GM12875 (cell line): ENCODE results near the gene WDR13.

Experiments used
- H3K4me3 ChIP-seq: one replicate; pipeline ENCODE4 v1.5.1; 2011; ENCODE audit warnings: low read depth, low read length, control low read depth
- CTCF ChIP-seq: IDR thresholded peaks from 2 replicates; pipeline ENCODE4 v1.5.1; 2011; ENCODE audit warnings: low read depth, mild to moderate bottlenecking, control low read depth, inconsistent platforms, low read length, moderate library complexity, borderline replicate concordance; ENCODE audit not compliant: insufficient read depth

Gene WDR13

GRCh38 chrX:48579259-48579658 lies 18.0 kb upstream of the WDR13 start:
- TF ChIP-seq CTCF, result no peak
- H3K4me3 ChIP-seq, result no peak overlapping the region

DNA sequence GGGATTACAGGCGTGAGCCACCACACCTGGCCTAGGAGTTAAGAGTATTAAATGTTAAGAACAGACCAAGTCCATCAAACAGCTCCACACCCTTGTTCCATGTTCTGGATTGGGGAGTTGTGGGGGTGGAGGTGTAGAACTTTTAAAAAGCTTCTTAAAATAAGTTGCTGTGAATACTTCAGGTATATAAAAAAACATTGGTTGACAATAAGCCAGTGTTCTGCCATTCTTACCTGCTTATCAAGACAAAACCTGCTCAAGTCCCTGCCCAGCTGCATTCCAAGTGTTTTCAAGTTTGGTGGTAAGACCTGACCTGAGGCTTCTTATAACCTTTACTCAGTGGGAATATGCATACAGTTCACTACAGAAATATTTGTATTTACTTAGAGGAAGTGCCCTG lies 16.6 kb upstream of the WDR13 start:
- TF ChIP-seq CTCF, result no peak
- no peak overlapping the region for H3K4me3 ChIP-seq

DNA sequence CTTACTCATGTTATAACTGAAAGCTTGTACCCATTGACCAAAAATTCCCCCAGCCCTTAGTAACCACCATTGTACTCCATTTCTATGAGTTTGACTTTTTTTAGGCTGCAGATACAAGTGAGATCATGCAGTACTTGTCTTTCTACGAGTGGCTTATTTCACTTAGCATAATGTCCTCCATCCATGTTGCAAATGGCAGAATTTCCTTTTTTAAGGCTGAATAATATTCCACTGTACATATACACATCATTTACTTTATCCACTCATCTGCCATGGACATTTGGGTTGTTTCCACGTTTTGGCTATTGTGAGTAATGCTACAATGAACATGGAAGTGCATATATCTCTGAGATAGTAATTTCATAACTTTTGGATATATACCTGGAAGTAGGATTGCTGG lies 12.6 kb upstream of the WDR13 start:
- no peak overlapping the region for H3K4me3 ChIP-seq
- TF ChIP-seq CTCF, result no peak

DNA sequence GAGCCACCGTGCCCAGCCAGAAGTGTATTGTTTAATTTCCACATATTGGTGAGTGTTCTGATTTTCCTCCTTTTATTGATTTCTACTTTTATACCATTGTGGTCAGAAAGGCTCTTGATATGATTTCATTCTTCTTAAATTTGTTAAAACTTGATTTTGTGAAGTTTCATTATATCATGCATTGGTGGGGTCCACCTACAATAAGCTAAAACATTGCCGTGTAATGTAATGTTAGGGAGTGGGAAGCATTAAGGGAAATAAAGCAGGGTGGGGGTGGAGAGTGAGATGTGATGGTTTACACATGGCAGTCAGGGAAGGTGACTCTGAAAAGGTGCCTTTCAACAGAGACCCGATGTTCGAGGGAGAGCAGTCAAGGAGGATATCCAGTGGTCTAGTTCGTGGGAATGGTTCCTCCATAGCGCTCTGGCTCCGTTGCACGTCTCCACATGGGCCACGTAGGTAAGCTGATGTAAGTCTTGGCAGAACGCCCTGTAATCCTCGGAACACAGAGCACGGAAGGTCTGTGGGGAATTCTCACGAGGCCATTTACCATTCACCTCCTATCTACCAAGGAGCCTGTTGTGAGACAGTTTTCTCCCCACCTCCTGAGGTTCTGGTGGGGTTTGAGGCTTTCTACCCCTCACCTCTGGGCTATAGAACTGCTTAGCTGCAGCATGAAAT lies 7.7 kb upstream of the WDR13 start:
- no peak for TF ChIP-seq CTCF
- no peak overlapping the region for H3K4me3 ChIP-seq

GRCh38 chrX:48590203-48591103 lies 6.8 kb upstream of the WDR13 start:
- no peak for TF ChIP-seq CTCF
- no peak overlapping the region for H3K4me3 ChIP-seq

DNA sequence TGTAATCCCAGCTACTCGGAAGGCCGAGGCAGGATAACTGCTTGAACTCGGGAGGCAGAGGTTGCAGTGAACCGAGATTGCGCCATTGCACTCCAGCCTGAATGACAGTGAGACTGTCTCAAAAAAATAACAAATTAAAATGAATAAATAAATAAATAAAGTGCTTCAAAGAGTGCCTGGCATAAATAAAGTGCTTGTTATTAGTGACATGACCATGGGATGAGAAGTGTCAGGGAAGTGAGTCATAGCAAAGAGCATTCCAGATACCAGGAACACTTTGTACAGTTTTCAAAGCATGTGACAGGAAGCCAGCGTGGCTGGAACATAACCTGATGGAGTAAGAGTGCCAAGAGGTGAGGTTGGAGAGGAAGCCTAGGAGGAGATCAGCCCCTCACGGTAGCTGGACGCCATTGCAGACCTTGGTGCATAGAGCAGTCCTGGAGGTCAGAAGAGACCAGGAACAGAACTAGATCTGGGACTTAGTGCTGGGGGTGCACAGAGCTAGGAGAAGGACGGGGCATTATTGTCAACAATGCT lies 6.0 kb upstream of the WDR13 start:
- H3K4me3 ChIP-seq, result no peak overlapping the region

More for the DNA sequence above, 6.0 kb upstream of the WDR13 start:
- no peak for TF ChIP-seq CTCF
